ENCODE results near the gene RITA1.

- TF ChIP-seq CTCF (IDR thresholded peaks at IDR 0.05) (no peak), EZH2 (IDR thresholded peaks at IDR 0.05; ENCODE audit: borderline replicate concordance, insufficient read depth, low read depth, low read length, poor library complexity, severe bottlenecking) (no peak)
Measured at GRCh38 chr12:113142173-113142885, 43.2 kb upstream of the RITA1 start.
